Nephron progenitor cell (in vitro differentiated cells): ENCODE results near the gene TKTL1.
"Not testable (repeated sequence)": the region's sequence is repeated elsewhere in the genome, so short reads cannot be mapped to it uniquely, and the experiment has no call there.

ENCODE experiments used
- DNase-seq: peaks from one replicate; pipeline ENCODE4 v3.0.0; 2021
- H3K27ac Mint-ChIP-seq: 2 replicates; pipeline ENCODE4 v1.8.0; 2021; ENCODE audit warnings: mild to moderate bottlenecking, moderate library complexity, mixed read lengths
- H3K27me3 Mint-ChIP-seq: 2 replicates; pipeline ENCODE4 v1.8.0; 2021; ENCODE audit warnings: mild to moderate bottlenecking, low read depth, mixed read lengths; ENCODE audit not compliant: poor library complexity
- H3K36me3 Mint-ChIP-seq: 2 replicates; pipeline ENCODE4 v1.8.0; 2021; ENCODE audit warnings: low read depth, mixed read lengths
- H3K4me1 Mint-ChIP-seq: 2 replicates; pipeline ENCODE4 v1.8.0; 2021; ENCODE audit warnings: mixed read lengths
- H3K4me3 Mint-ChIP-seq: 2 replicates; pipeline ENCODE4 v1.8.0; 2021; ENCODE audit warnings: mild to moderate bottlenecking, moderate library complexity, mixed read lengths
- H3K9me3 Mint-ChIP-seq: 2 replicates; pipeline ENCODE4 v1.8.0; 2021; ENCODE audit warnings: mild to moderate bottlenecking, moderate library complexity, mixed read lengths
- TF ChIP-seq, protein P1 (sequence below): fragments of 200-600 bp; sonication (generic); IDR thresholded peaks from 2 replicates; pipeline ENCODE4 v1.5.0; 2021; ENCODE audit warnings: antibody characterized with exemption

Gene TKTL1, protein sequence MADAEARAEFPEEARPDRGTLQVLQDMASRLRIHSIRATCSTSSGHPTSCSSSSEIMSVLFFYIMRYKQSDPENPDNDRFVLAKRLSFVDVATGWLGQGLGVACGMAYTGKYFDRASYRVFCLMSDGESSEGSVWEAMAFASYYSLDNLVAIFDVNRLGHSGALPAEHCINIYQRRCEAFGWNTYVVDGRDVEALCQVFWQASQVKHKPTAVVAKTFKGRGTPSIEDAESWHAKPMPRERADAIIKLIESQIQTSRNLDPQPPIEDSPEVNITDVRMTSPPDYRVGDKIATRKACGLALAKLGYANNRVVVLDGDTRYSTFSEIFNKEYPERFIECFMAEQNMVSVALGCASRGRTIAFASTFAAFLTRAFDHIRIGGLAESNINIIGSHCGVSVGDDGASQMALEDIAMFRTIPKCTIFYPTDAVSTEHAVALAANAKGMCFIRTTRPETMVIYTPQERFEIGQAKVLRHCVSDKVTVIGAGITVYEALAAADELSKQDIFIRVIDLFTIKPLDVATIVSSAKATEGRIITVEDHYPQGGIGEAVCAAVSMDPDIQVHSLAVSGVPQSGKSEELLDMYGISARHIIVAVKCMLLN

DNA sequence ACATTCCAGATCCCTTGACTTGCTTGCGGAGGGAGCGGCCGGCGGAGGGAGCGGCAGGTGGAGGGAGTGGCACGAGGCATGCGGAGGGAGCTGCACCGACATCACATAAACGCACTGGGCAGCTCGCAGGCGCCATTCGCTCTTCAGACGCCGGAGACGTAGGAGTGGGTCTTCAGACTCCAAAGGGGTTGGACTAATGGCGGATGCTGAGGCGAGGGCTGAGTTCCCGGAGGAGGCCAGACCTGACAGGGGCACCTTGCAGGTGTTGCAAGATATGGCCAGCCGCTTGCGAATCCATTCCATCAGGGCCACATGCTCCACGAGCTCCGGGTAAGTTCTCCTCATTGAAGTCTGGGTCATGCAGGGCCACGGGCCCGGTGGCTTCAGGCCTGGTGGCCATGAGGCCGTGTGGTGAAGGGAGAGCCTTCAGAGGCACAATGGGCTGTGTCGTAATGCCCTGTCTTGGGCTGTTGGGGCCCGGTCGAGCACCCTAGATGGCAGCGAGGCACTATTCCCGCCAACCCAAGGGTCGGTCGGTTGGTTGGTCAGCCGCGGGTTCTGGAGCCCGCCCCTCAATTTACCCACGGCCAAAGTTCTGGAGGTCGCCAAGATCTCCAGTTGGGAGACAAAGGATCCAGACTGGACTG lies at the start of gene TKTL1:
TSS of gene TKTL1 (plus strand) at position 132 of the 647 bp plus-strand sequence. CDS start at position 197, 65 bp downstream.
- Mint-ChIP-seq H3K27ac (no peak within 1 kb of the TSS), H3K9me3 (peaks cover 54% of the 10 kb centered on the region), H3K4me1 (no peaks in the 10 kb centered on the region), H3K36me3 (no peaks in the 10 kb centered on the region), H3K4me3 (no peak within 1 kb of the TSS), H3K27me3 (peaks cover 3% of the 10 kb centered on the region)
- TF ChIP-seq, protein P1, sequence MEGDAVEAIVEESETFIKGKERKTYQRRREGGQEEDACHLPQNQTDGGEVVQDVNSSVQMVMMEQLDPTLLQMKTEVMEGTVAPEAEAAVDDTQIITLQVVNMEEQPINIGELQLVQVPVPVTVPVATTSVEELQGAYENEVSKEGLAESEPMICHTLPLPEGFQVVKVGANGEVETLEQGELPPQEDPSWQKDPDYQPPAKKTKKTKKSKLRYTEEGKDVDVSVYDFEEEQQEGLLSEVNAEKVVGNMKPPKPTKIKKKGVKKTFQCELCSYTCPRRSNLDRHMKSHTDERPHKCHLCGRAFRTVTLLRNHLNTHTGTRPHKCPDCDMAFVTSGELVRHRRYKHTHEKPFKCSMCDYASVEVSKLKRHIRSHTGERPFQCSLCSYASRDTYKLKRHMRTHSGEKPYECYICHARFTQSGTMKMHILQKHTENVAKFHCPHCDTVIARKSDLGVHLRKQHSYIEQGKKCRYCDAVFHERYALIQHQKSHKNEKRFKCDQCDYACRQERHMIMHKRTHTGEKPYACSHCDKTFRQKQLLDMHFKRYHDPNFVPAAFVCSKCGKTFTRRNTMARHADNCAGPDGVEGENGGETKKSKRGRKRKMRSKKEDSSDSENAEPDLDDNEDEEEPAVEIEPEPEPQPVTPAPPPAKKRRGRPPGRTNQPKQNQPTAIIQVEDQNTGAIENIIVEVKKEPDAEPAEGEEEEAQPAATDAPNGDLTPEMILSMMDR = no peak
- no peak for DNase-seq

DNA sequence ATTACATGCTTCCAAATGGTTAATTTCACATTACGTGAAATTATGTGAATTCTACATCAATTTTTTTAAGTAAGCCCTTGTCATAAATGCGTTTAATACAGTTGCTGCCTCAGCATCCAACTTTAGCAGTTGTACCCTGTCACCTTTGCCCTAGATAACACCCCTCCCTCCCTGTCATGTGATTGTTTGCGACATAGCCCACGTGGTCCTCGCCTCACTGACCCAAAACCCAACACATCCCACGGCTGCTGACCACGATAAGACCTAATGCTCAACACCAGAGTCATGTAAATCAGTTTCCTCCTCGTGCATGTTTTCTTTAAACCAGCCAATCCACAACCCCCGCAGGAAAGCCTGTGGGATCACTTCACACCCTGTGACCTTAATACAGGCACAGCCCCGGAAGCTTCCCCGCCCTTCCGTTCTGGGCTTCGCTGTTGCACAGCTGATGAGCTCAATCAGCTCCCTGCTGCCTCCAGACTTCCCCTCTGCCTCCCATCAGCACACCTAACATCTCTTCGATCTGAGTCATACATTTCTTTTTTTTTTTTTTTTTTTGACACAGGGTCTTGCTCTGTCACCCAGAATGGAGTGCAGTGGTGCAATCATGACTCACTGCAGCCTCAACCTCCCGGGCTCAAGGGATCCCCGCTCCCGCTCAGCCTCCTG lies 48.1 kb upstream of the TKTL1 start:
- not testable (repeated sequence) for H3K27me3 Mint-ChIP-seq, H3K4me1 Mint-ChIP-seq, H3K9me3 Mint-ChIP-seq, H3K36me3 Mint-ChIP-seq, DNase-seq, H3K4me3 Mint-ChIP-seq, H3K27ac Mint-ChIP-seq

DNA sequence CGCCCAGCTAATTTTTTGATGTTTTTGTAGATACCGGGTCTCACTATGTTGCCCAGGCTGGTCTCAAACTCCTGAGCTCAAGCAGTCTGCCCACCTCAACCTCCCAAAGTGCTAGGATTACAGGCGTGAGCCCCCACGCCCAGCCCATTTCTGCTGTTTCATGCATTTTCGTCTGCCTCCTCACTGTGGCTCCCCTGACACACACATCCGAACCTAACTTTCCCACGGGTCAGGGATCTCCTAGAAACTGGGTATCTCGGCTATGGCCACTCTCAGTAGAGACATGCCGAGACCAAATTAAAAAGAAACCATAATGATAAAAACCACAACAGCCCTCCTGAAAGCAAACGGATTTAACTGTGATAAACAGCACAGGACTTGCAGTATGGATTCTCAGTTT lies 47.5 kb upstream of the TKTL1 start:
- not testable (repeated sequence) for H3K27me3 Mint-ChIP-seq, H3K27ac Mint-ChIP-seq, H3K36me3 Mint-ChIP-seq, H3K9me3 Mint-ChIP-seq, DNase-seq, H3K4me3 Mint-ChIP-seq, H3K4me1 Mint-ChIP-seq

DNA sequence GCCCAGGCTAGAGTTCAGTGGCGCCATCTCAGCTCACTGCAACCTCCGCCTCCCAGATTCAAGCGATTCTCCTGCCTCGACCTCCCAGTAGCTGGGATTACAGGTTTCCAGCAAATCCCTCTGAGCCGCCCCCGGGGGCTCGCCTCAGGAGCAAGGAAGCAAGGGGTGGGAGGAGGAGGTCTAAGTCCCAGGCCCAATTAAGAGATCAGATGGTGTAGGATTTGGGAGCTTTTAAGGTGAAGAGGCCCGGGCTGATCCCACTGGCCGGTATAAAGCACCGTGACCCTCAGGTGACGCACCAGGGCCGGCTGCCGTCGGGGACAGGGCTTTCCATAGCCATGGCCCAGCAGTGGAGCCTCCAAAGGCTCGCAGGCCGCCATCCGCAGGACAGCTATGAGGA lies 38.3 kb upstream of the TKTL1 start, which contains the start of gene OPN1MW3:
TSS of gene OPN1MW3 (plus strand) at position 301 of the 400 bp plus-strand sequence. CDS start at position 339, 38 bp downstream.
- DNase-seq, H3K4me3 Mint-ChIP-seq, H3K9me3 Mint-ChIP-seq: not testable (repeated sequence)

DNA sequence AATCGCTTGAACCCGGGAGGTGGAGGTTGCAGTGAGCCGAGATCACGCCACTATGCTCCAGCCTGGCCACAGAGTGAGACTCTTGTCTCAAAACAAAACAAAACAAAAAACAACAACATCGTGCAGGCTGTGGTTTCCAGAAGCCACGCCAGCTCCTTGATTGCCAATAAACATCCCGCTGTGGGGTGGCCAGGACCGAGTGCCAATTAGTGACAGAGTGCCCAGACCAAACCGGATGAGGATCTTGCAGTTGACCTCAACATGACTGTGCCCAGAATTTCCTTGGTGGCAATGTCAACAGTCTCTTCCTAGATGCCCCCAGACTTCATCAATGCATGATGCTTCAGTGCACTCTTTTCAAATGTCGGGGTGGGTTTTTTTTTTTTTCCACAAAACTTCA lies 36.9 kb upstream of the TKTL1 start:
- H3K4me1 Mint-ChIP-seq, H3K9me3 Mint-ChIP-seq, H3K36me3 Mint-ChIP-seq, H3K27ac Mint-ChIP-seq, H3K4me3 Mint-ChIP-seq, H3K27me3 Mint-ChIP-seq, DNase-seq: not testable (repeated sequence)

More for the DNA sequence above, 38.3 kb upstream of the TKTL1 start, which contains the start of gene OPN1MW3:
- not testable (repeated sequence) for H3K27me3 Mint-ChIP-seq, H3K36me3 Mint-ChIP-seq, H3K4me1 Mint-ChIP-seq, H3K27ac Mint-ChIP-seq

DNA sequence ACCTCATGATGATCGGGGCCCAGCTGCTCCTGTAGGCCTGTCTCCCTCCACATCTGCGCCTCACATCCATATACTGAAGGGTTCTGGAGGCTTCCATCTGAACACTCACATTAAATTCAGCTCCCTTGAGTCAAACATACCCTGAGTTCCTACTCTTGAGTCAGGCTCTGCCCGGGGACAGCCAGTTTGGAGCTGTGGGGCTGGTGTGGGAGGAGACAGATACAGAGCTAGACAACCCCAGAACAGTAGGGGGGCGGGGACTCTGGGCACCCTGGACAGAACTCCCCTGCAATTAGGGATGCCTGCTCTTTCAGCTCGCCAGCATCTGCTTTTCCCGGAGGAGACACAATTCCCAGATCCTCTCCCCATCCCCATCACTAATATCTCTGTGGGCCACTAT lies 32.5 kb upstream of the TKTL1 start:
- not testable (repeated sequence) for H3K36me3 Mint-ChIP-seq, H3K4me3 Mint-ChIP-seq, H3K4me1 Mint-ChIP-seq, H3K9me3 Mint-ChIP-seq, H3K27ac Mint-ChIP-seq, DNase-seq, H3K27me3 Mint-ChIP-seq

DNA sequence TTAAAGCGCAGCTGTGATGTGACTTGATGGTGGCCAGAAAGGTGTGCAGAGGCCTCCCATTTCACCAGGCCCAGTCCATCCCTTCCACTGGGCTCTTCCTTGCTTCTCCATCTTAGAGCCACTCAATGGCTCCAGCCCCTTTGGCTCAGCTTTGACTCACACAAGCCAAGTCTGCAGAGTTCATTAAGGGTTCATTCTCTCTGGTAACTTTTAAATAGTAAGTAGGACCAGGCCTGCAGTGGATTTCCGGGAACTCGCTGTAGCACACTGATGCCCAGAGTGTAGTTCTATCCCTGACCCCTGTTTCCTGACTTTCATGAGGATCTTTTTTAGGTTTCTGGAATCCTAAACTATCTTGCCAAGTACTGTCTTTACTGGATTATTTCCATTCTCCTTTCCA lies 26.4 kb upstream of the TKTL1 start:
- not testable (repeated sequence) for H3K27me3 Mint-ChIP-seq, H3K36me3 Mint-ChIP-seq, DNase-seq, H3K9me3 Mint-ChIP-seq, H3K27ac Mint-ChIP-seq, H3K4me1 Mint-ChIP-seq, H3K4me3 Mint-ChIP-seq

DNA sequence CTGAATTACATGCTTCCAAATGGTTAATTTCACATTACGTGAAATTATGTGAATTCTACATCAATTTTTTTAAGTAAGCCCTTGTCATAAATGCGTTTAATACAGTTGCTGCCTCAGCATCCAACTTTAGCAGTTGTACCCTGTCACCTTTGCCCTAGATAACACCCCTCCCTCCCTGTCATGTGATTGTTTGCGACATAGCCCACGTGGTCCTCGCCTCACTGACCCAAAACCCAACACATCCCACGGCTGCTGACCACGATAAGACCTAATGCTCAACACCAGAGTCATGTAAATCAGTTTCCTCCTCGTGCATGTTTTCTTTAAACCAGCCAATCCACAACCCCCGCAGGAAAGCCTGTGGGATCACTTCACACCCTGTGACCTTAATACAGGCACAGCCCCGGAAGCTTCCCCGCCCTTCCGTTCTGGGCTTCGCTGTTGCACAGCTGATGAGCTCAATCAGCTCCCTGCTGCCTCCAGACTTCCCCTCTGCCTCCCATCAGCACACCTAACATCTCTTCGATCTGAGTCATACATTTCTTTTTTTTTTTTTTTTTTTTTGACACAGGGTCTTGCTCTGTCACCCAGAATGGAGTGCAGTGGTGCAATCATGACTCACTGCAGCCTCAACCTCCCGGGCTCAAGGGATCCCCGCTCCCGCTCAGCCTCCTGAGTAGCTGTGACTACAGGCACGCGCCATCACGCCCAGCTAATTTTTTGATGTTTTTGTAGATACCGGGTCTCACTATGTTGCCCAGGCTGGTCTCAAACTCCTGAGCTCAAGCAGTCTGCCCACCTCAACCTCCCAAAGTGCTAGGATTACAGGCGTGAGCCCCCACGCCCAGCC lies 10.9 kb upstream of the TKTL1 start:
- H3K36me3 Mint-ChIP-seq, DNase-seq, H3K27ac Mint-ChIP-seq, H3K4me1 Mint-ChIP-seq, H3K9me3 Mint-ChIP-seq, H3K4me3 Mint-ChIP-seq, H3K27me3 Mint-ChIP-seq: not testable (repeated sequence)

DNA sequence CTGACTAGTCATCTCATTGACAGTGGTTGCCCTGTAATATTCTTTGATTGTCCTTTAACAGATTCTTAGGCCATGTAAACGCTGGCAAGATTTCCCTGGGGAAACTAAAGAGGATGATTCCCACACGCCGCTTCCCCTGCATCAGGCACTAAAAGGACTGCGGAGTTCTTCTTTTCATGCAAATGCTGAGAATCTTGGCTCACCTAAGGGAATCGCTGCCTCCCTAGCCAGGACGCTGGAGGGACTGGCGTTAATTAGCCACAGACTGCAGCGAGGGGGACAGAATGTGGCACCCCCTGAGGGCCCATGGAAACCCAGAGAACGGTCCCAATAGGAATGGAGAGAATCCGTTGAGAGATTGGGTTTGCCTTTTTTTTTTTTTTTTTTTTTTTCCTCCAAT lies 9.2 kb upstream of the TKTL1 start:
- H3K36me3 Mint-ChIP-seq, H3K27ac Mint-ChIP-seq, H3K27me3 Mint-ChIP-seq, DNase-seq, H3K4me1 Mint-ChIP-seq, H3K9me3 Mint-ChIP-seq, H3K4me3 Mint-ChIP-seq: not testable (repeated sequence)
